IMR-90 (cell line): Measurements from ENCODE around the gene GRB14.

ENCODE experiments used
- POLR2A ChIP-seq: IDR thresholded peaks from 2 replicates; pipeline ENCODE4 v1.6.1; 2012; ENCODE audit warnings: mild to moderate bottlenecking, low read depth, low read length
- TF ChIP-seq, protein P1 (sequence below): conservative IDR thresholded peaks from 2 replicates; pipeline ENCODE4 v1.5.1; 2012; ENCODE audit warnings: mild to moderate bottlenecking, low read depth, low read length, improper control_type of control experiment

DNA sequence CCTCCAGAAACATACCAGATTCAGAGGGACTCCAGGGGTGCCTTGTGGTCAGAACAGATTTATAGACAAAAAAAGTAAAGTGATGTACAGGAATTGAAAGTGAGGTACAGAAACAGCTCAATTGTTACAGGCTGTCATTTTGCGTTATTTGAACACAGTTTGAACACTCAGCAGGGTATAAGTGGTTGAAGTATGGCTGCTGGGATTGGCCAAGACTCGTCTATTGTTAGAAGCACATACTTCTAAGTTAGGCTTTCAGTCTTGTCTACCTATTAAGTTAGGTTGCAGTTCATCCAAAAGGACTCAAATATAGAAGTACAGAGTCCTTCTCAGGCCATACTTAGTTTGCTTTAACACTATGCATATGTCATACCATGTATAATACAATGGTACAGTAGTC is 21.0 kb upstream of the GRB14 start:
- TF ChIP-seq, protein P1, sequence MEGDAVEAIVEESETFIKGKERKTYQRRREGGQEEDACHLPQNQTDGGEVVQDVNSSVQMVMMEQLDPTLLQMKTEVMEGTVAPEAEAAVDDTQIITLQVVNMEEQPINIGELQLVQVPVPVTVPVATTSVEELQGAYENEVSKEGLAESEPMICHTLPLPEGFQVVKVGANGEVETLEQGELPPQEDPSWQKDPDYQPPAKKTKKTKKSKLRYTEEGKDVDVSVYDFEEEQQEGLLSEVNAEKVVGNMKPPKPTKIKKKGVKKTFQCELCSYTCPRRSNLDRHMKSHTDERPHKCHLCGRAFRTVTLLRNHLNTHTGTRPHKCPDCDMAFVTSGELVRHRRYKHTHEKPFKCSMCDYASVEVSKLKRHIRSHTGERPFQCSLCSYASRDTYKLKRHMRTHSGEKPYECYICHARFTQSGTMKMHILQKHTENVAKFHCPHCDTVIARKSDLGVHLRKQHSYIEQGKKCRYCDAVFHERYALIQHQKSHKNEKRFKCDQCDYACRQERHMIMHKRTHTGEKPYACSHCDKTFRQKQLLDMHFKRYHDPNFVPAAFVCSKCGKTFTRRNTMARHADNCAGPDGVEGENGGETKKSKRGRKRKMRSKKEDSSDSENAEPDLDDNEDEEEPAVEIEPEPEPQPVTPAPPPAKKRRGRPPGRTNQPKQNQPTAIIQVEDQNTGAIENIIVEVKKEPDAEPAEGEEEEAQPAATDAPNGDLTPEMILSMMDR = no peak
- TF ChIP-seq POLR2A = no peak
